Measurements from ENCODE around the gene NKIRAS1.

GRCh38 chr3:23894254-23895061 lies 22.3 kb downstream of the NKIRAS1 start:
- TF ChIP-seq CTCF (IDR thresholded peaks at IDR 0.05) (no peak), EZH2 (IDR thresholded peaks at IDR 0.05) (no peak)

All from neural progenitor cell (in vitro differentiated cells).